Measurements from ENCODE around the gene NXPH3.
A peak's percentile ranks its signal among the peaks of the same experiment; 100 is the strongest.

The NXPH3 gene

GRCh38 chr17:49576088-49576916 lies 631 bp downstream of the NXPH3 start:
- no peak for DNase-seq (ENCODE audit: low read depth)

- no peak for DNase-seq (ENCODE audit: low read depth)
Measured at GRCh38 chr17:49576917-49577649, 1.4 kb downstream of the NXPH3 start.

GRCh38 chr17:49577650-49577934 lies 1.9 kb downstream of the NXPH3 start:
- DNase-seq (ENCODE audit: low read depth): no peak

GRCh38 chr17:49577963-49578362 lies 2.3 kb downstream of the NXPH3 start:
- DNase-seq (ENCODE audit: low read depth): no peak

- no peak for DNase-seq (ENCODE audit: low read depth)
Measured at GRCh38 chr17:49578414-49578813, 2.7 kb downstream of the NXPH3 start.

GRCh38 chr17:49578952-49579500 lies 3.4 kb downstream of the NXPH3 start:
- DNase-seq (ENCODE audit: low read depth): no peak

GRCh38 chr17:49579522-49579921 lies 3.9 kb downstream of the NXPH3 start:
- DNase-seq (ENCODE audit: low read depth): no peak

- DNase-seq (ENCODE audit: low read depth): peak; percentile 60
Measured at GRCh38 chr17:49580055-49580721, 4.5 kb downstream of the NXPH3 start.

- DNase-seq (ENCODE audit: low read depth): no peak
Measured at GRCh38 chr17:49580981-49581647, 5.4 kb downstream of the NXPH3 start.

- DNase-seq (ENCODE audit: low read depth): no peak
Measured at GRCh38 chr17:49581648-49581998, 6.0 kb downstream of the NXPH3 start.

- no peak for DNase-seq (ENCODE audit: low read depth)
Measured at GRCh38 chr17:49582055-49582722, 6.5 kb downstream of the NXPH3 start.

GRCh38 chr17:49582789-49583188 lies 7.1 kb downstream of the NXPH3 start:
- DNase-seq (ENCODE audit: low read depth): no peak

- no peak for DNase-seq (ENCODE audit: low read depth)
Measured at GRCh38 chr17:49583226-49583625, 7.6 kb downstream of the NXPH3 start.

GRCh38 chr17:49583889-49584288 lies 8.2 kb downstream of the NXPH3 start:
- DNase-seq (ENCODE audit: low read depth): no peak

GRCh38 chr17:49585422-49586027 lies 9.9 kb downstream of the NXPH3 start:
- no peak for DNase-seq (ENCODE audit: low read depth)

- DNase-seq (ENCODE audit: low read depth): no peak
Measured at GRCh38 chr17:49587366-49588073, 11.8 kb downstream of the NXPH3 start.

- no peak for DNase-seq (ENCODE audit: low read depth)
Measured at GRCh38 chr17:49588312-49588711, 12.6 kb downstream of the NXPH3 start.

- DNase-seq (ENCODE audit: low read depth): no peak
Measured at GRCh38 chr17:49588726-49589576, 13.3 kb downstream of the NXPH3 start.

GRCh38 chr17:49589577-49589927 lies 13.9 kb downstream of the NXPH3 start:
- DNase-seq (ENCODE audit: low read depth): no peak

- DNase-seq (ENCODE audit: low read depth): no peak
Measured at GRCh38 chr17:49590874-49591273, 15.2 kb downstream of the NXPH3 start.

Data from amniotic epithelial cell (primary cell).